ENCODE results near the gene ATP6V1B1. TPM values are rescaled to one million over a fixed set of nuclear protein-coding genes. Genes with fewer than 3 reads are reported as not detected.

ATP6V1B1 gene
- total RNA-seq, 1 donor from 2014 or later: not detected

- DNase-seq: no peak
- intact Hi-C loops (cut with micrococcal nuclease): no loop called here
These were observed 672 bp downstream of the ATP6V1B1 start for GRCh38 chr2:70936165-70936978.

DNA sequence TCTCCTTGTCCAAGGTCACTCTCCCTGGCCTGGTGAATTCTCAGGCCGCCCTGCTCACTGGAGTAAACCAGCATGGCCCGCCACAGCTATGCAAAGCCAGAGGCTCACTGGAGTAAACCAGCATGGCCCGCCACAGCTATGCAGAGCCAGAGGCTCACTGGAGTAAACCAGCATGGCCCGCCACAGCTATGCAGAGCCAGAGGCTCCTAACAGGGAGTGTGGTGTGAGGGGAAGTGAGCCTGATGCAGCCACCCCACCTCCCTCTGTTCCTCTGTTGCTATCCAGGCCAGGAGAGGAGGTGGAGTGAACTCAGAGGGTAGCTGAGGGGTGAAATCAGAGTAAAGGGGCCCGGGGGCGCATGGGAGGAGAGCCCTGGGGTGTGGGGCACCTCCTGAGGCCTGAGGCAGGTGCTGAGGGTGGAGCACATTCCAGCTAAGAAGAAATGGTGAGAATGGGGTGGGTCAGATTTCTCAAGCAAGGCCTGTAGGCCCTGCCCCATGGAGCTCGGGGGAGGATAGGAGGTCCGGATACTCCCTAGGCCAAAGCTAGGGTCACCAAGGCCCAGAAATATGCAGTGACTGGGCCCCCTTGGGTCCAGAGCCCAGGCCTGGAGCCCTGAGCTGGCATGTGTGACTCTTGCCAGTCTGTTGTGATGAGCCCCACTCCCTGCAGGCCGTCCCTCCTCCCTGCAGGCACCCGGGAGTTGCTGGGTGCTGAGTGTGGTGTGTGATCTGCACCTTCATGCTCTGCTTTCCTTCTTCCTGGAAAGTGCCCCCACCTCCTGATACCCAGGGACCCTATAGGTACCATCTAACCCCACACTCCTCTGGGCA is 1.5 kb downstream of the ATP6V1B1 start:
- no peak overlapping the region for H3K27ac Mint-ChIP-seq
- ATAC-seq (ENCODE audit: low read depth): no peak
- DNase-seq: no peak
- H3K9me3 Mint-ChIP-seq: no peaks in the 10 kb centered on the region
- H3K36me3 Mint-ChIP-seq (ENCODE audit: low read depth): no peaks in the 10 kb centered on the region
- intact Hi-C loops (cut with micrococcal nuclease): no loop called here
- TF ChIP-seq CTCF (IDR thresholded peaks at IDR 0.05): no peak
- H3K4me1 Mint-ChIP-seq: no peaks in the 10 kb centered on the region
- ChIA-PET POLR2A (no interaction called here), CTCF (interaction anchor here (1.4 kb wide), 1 partner anchor 9 kb away, joined by 3 read pairs; no protein-coding TSS in a partner anchor)
- no peak overlapping the region for H3K4me3 Mint-ChIP-seq
- H3K27me3 Mint-ChIP-seq: peaks cover 21% of the 10 kb centered on the region

More at GRCh38 chr2:70936165-70936978, 672 bp downstream of the ATP6V1B1 start:
- Mint-ChIP-seq H3K27ac (no peak overlapping the region), H3K4me3 (no peak overlapping the region), H3K4me1 (peaks cover under 1% of the 10 kb centered on the region), H3K36me3 (ENCODE audit: low read depth) (no peaks in the 10 kb centered on the region), H3K27me3 (peaks cover 25% of the 10 kb centered on the region), H3K9me3 (no peaks in the 10 kb centered on the region)
- no peak for TF ChIP-seq CTCF (IDR thresholded peaks at IDR 0.05)
- ChIA-PET CTCF (interaction anchor here (1.4 kb wide), 1 partner anchor 10 kb away, joined by 3 read pairs; no protein-coding TSS in a partner anchor), POLR2A (no interaction called here)
- ATAC-seq (ENCODE audit: low read depth): no peak

GRCh38 chr2:70937866-70938585 is 2.3 kb downstream of the ATP6V1B1 start:
- no peak for TF ChIP-seq CTCF (IDR thresholded peaks at IDR 0.05)
- Mint-ChIP-seq H3K9me3 (no peaks in the 10 kb centered on the region), H3K36me3 (ENCODE audit: low read depth) (no peaks in the 10 kb centered on the region), H3K4me3 (no peak overlapping the region), H3K4me1 (no peaks in the 10 kb centered on the region), H3K27ac (no peak overlapping the region), H3K27me3 (peaks cover 19% of the 10 kb centered on the region)
- CTCF ChIA-PET: interaction anchor here (1.4 kb wide), 1 partner anchor 8 kb away, joined by 3 read pairs; no protein-coding TSS in a partner anchor
- POLR2A ChIA-PET: no interaction called here
- intact Hi-C loops (cut with micrococcal nuclease): no loop called here
- ATAC-seq (ENCODE audit: low read depth) (no peak), DNase-seq (no peak)

DNA sequence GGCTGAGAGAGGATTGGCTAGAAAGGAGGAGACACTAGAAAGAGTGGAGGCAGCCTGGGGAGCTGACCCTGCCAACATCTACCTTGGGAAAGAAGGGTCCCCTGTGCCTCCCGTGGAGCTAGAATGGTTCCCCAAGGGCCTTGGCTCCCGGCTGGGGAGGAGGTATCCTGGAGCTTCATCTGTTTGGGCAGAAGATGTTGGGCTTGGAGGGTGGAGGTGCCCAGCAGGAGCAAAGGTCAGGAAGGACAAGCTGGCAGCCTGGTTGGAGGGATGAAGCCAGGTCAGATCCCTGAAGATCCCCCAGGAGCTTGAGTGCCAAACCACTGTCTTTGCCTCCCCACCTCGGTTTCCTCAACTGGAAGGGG is 2.9 kb downstream of the ATP6V1B1 start:
- POLR2A ChIA-PET: no interaction called here
- H3K9me3 Mint-ChIP-seq: no peaks in the 10 kb centered on the region
- no peak overlapping the region for H3K27ac Mint-ChIP-seq
- H3K36me3 Mint-ChIP-seq (ENCODE audit: low read depth): no peaks in the 10 kb centered on the region
- no peak for TF ChIP-seq CTCF (IDR thresholded peaks at IDR 0.05)
- peaks cover 19% of the 10 kb centered on the region for H3K27me3 Mint-ChIP-seq
- DNase-seq: no peak
- no peaks in the 10 kb centered on the region for H3K4me1 Mint-ChIP-seq
- no peak overlapping the region for H3K4me3 Mint-ChIP-seq
- no peak for ATAC-seq (ENCODE audit: low read depth)
- CTCF ChIA-PET: no interaction called here
- intact Hi-C loops (cut with micrococcal nuclease): no loop called here

Data from activated B cell treated with CpG ODN at 0.5 μM for 24 hours (primary cell).